IMR-90 (cell line): ENCODE measurements around the gene ZNF620. TPM values are rescaled to one million over a fixed set of nuclear protein-coding genes. Genes with fewer than 3 reads are reported as not detected.

Source experiments
- ATAC-seq: fragments of 200-7000 bp; cut with Tn5 transposase; 2 replicates; pipeline ENCODE4 v1.9.1; 2020; ENCODE audit warnings: low read depth, mild to moderate bottlenecking, moderate library complexity
- BruUV-seq: library from RNA; stranded (reverse); fragments of 400-500 nt; replicated peaks from 2 replicates; lab custom pipeline; 2021; lab: Mats Ljungman, UMichigan
- CTCF ChIA-PET: fragments of 300-600 bp; formaldehyde crosslinking; extraction: SDS; loops from one replicate; lab custom pipeline; 2021; ENCODE audit warnings: antibody characterized with exemption; lab: Yijun Ruan, JAX
- POLR2A ChIA-PET: fragments of 300-600 bp; sonication (Branson Sonifier 250); formaldehyde crosslinking; loops from one replicate; lab custom pipeline; 2022; ENCODE audit warnings: antibody characterized with exemption; ENCODE audit not compliant: unreplicated experiment; lab: Charles Lee
- DNase-seq: peaks from one replicate; pipeline ENCODE4 v3.0.0; 2013
- H2AFZ ChIP-seq: replicated peaks from 2 replicates; pipeline ENCODE3; 2013; ENCODE audit warnings: low read length, mild to moderate bottlenecking; ENCODE audit not compliant: poor library complexity
- H2AK5ac ChIP-seq: 2 replicates; pipeline ENCODE4 v1.6.1; 2013; ENCODE audit warnings: low read depth, low read length, inconsistent platforms
- H2AK9ac ChIP-seq: replicated peaks from 2 replicates; pipeline ENCODE3; 2013; ENCODE audit warnings: mild to moderate bottlenecking, low read depth, low read length, moderate library complexity; ENCODE audit not compliant: poor library complexity
- H2BK120ac ChIP-seq: 2 replicates; pipeline ENCODE4 v1.6.1; 2013; ENCODE audit warnings: low read depth, low read length, inconsistent platforms
- H2BK15ac ChIP-seq: 3 replicates; pipeline ENCODE4 v1.6.1; 2013; ENCODE audit warnings: low read depth, low read length, inconsistent platforms
- H2BK20ac ChIP-seq: 2 replicates; pipeline ENCODE4 v1.6.1; 2013; ENCODE audit warnings: low read depth, mild to moderate bottlenecking, inconsistent platforms, low read length, moderate library complexity
- H2BK5ac ChIP-seq: 2 replicates; pipeline ENCODE4 v1.6.1; 2013; ENCODE audit warnings: mild to moderate bottlenecking, low read depth, low read length, inconsistent platforms; ENCODE audit not compliant: poor library complexity, severe bottlenecking
- H3K14ac ChIP-seq: replicated peaks from 2 replicates; pipeline ENCODE4 v1.6.1; 2013; ENCODE audit warnings: low read depth, low read length, inconsistent platforms
- H3K18ac ChIP-seq: 2 replicates; pipeline ENCODE4 v1.6.1; 2013; ENCODE audit warnings: low read depth, low read length, control low read depth
- H3K23ac ChIP-seq: 2 replicates; pipeline ENCODE4 v1.6.1; 2013; ENCODE audit warnings: low read depth, low read length, inconsistent platforms
- H3K27ac ChIP-seq: 2 replicates; pipeline ENCODE4 v1.5.1; 2013; ENCODE audit warnings: mild to moderate bottlenecking, control low read depth, low read length; ENCODE audit not compliant: insufficient read depth
- H3K27me3 ChIP-seq: 2 replicates; pipeline ENCODE4 v1.6.1; 2013; ENCODE audit warnings: low read length; ENCODE audit not compliant: control insufficient read depth, insufficient read depth
- H3K36me3 ChIP-seq: 2 replicates; pipeline ENCODE4 v1.6.1; 2013; ENCODE audit warnings: low read length, mixed read lengths; ENCODE audit not compliant: control insufficient read depth, insufficient read depth
- H3K4ac ChIP-seq: 2 replicates; pipeline ENCODE4 v1.6.1; 2013; ENCODE audit warnings: low read depth, low read length, inconsistent platforms
- H3K4me1 ChIP-seq: 2 replicates; pipeline ENCODE4 v1.6.1; 2013; ENCODE audit warnings: low read length, mixed read lengths; ENCODE audit not compliant: control insufficient read depth, insufficient read depth
- H3K4me2 ChIP-seq: 2 replicates; pipeline ENCODE4 v1.6.1; 2013; ENCODE audit warnings: low read depth, mild to moderate bottlenecking, control low read depth, low read length, moderate library complexity
- H3K4me3 ChIP-seq: 2 replicates; pipeline ENCODE4 v1.5.1; 2013; ENCODE audit warnings: low read depth, mild to moderate bottlenecking, control low read depth, low read length, moderate library complexity; ENCODE audit not compliant: insufficient read depth
- H3K56ac ChIP-seq: 2 replicates; pipeline ENCODE4 v1.6.1; 2013; ENCODE audit warnings: low read length, inconsistent platforms; ENCODE audit not compliant: insufficient read depth; ENCODE audit errors: extremely low read depth
- H3K79me1 ChIP-seq, 2 experiments: 2 replicates each; pipeline ENCODE4 v1.6.1; 2013; ENCODE audit warnings: low read length in 2 of 2, inconsistent platforms in 1 of 2, low read depth in 1 of 2
- H3K9ac ChIP-seq: 2 replicates; pipeline ENCODE4 v1.6.1; 2013; ENCODE audit warnings: low read depth, low read length, control low read depth
- H3K9me1 ChIP-seq: 2 replicates; pipeline ENCODE4 v1.6.1; 2013; ENCODE audit warnings: low read length, inconsistent platforms; ENCODE audit not compliant: insufficient read depth
- H3K9me3 ChIP-seq: 2 replicates; pipeline ENCODE4 v1.6.1; 2013; ENCODE audit warnings: low read length; ENCODE audit not compliant: control insufficient read depth, insufficient read depth
- H4K20me1 ChIP-seq: 2 replicates; pipeline ENCODE4 v1.6.1; 2013; ENCODE audit warnings: low read length, inconsistent platforms; ENCODE audit not compliant: insufficient read depth
- H4K5ac ChIP-seq: 2 replicates; pipeline ENCODE4 v1.6.1; 2013; ENCODE audit warnings: mild to moderate bottlenecking, low read depth, low read length, control low read depth
- H4K8ac ChIP-seq, 2 experiments: 2 replicates each; pipeline ENCODE4 v1.6.1; 2013; ENCODE audit warnings: low read depth in 2 of 2, low read length in 2 of 2, control low read depth in 1 of 2, inconsistent platforms in 1 of 2
- H4K91ac ChIP-seq: 2 replicates; pipeline ENCODE4 v1.6.1; 2013; ENCODE audit warnings: low read depth, low read length, inconsistent platforms; ENCODE audit not compliant: insufficient read depth
- BHLHE40 ChIP-seq: fragments of 150-350 bp; IDR thresholded peaks from 2 replicates; pipeline ENCODE4 v1.6.1; 2016; ENCODE audit warnings: mild to moderate bottlenecking, low read depth, low read length
- CHD1 ChIP-seq: IDR thresholded peaks from 2 replicates; pipeline ENCODE4 v1.6.1; 2012; ENCODE audit warnings: low read depth, low read length, improper control_type of control experiment
- CTCF ChIP-seq: conservative IDR thresholded peaks from 2 replicates; pipeline ENCODE4 v1.5.1; 2012; ENCODE audit warnings: mild to moderate bottlenecking, low read depth, low read length, improper control_type of control experiment
- FOS ChIP-seq: fragments of 150-350 bp; IDR thresholded peaks from 2 replicates; pipeline ENCODE4 v1.6.1; 2016; ENCODE audit warnings: low read depth, low read length
- MAFK ChIP-seq: IDR thresholded peaks from 2 replicates; pipeline ENCODE4 v1.6.1; 2012; ENCODE audit warnings: low read depth, low read length, improper control_type of control experiment
- MAZ ChIP-seq: IDR thresholded peaks from 2 replicates; pipeline ENCODE4 v1.6.1; 2012; ENCODE audit warnings: low read depth, mild to moderate bottlenecking, low read length, improper control_type of control experiment, moderate library complexity, borderline replicate concordance
- POLR2A ChIP-seq: IDR thresholded peaks from 2 replicates; pipeline ENCODE4 v1.6.1; 2012; ENCODE audit warnings: mild to moderate bottlenecking, low read depth, low read length
- RAD21 ChIP-seq: IDR thresholded peaks from 2 replicates; pipeline ENCODE4 v1.6.1; 2012; ENCODE audit warnings: low read length, improper control_type of control experiment
- RFX5 ChIP-seq: IDR thresholded peaks from 2 replicates; pipeline ENCODE4 v1.8.0; 2012; ENCODE audit warnings: low read depth, mild to moderate bottlenecking, low read length, moderate library complexity
- USF2 ChIP-seq: fragments of 150-350 bp; IDR thresholded peaks from 2 replicates; pipeline ENCODE4 v1.6.1; 2017; ENCODE audit warnings: mild to moderate bottlenecking, antibody characterized with exemption, low read length, low read depth
- WGBS, 2 experiments: methylation state at CpG; one replicate each; pipeline versions ENCODE4 v1.1.5 to v1.1.7; 2013; ENCODE audit warnings: missing lambda C conversion rate in 2 of 2; ENCODE audit not compliant: insufficient read length in 1 of 2; ENCODE audit errors: extremely low coverage in 2 of 2; 5-methylcytosine and 5-hydroxymethylcytosine counted together
- dilution Hi-C: fragments of 300-500 bp; cut with HindIII; formaldehyde crosslinking; loops from one replicate; pipeline ENCODE4 v1.14.3; 2018; ENCODE audit warnings: low sequenced_read_pairs; ENCODE audit not compliant: unreplicated experiment
- in situ Hi-C: fragments of 300-500 bp; cut with MboI; formaldehyde crosslinking; loops from 3 replicates; pipeline ENCODE4 v1.14.3; 2019; ENCODE audit warnings: low sequenced_read_pairs, inconsistent platforms, mixed read lengths
- intact Hi-C: fragments of 100-400 bp; cut with micrococcal nuclease; formaldehyde crosslinking; loops from 2 replicates; pipeline ENCODE4 v1.10.0; 2022
- polyA plus RNA-seq, 3 experiments: library from polyadenylated mRNA; depleted of rRNA; stranded (reverse); fragments of >200 nt; gene quantifications; 2 replicates each; pipeline ENCODE4 v1.2.3, GENCODE V29; 2012; ENCODE audit warnings: low replicate concordance in 1 of 3
- total RNA-seq: library from RNA; depleted of rRNA; stranded (reverse); fragments of >200 nt; gene quantifications from 2 replicates; pipeline ENCODE4 v1.2.3, GENCODE V29; 2012

ZNF620 gene
- total and polyA plus RNA-seq, 2 of the 4 experiments (the other 2 are of a cell fraction): 0.48 to 0.72 TPM

- ATAC-seq (peak; percentile 97), DNase-seq (peak; percentile 70)
- no peak overlapping the region for H3K56ac ChIP-seq
- no peaks in the 10 kb centered on the region for H3K36me3 ChIP-seq
- H3K9me3 ChIP-seq: no peaks in the 10 kb centered on the region; the same call in 1 of the 2 replicates
- no peak overlapping the region for H3K4ac ChIP-seq
- H3K9ac ChIP-seq: no peak overlapping the region
- no peak overlapping the region for H3K27ac ChIP-seq
- no peak overlapping the region for H4K5ac ChIP-seq
- H2BK5ac ChIP-seq: no peak overlapping the region
- no peak overlapping the region for H3K18ac ChIP-seq
- H2BK120ac ChIP-seq: no peak overlapping the region
- no peak overlapping the region for H4K8ac ChIP-seq
- no peak overlapping the region for H3K14ac ChIP-seq
- no peak overlapping the region for H2AK9ac ChIP-seq
- H2BK20ac ChIP-seq: no peak overlapping the region
- H3K4me1 ChIP-seq: no peaks in the 10 kb centered on the region
- H3K79me1 ChIP-seq: no peaks in the 10 kb centered on the region
- H2AK5ac ChIP-seq: no peak overlapping the region
- intact Hi-C loops: no loop called here
- H3K23ac ChIP-seq: no peak overlapping the region
- H3K9me1 ChIP-seq: no peaks in the 10 kb centered on the region
- H3K4me3 ChIP-seq: no peak overlapping the region
- WGBS, 2 experiments: no CpG with 5 or more reads among the region's 1 CpG
- no peak overlapping the region for H2BK15ac ChIP-seq
- dilution Hi-C loops: no loop called here
- no peaks in the 10 kb centered on the region for H4K20me1 ChIP-seq
- POLR2A ChIA-PET: no interaction called here
- in situ Hi-C loops: no loop called here
- no peaks in the 10 kb centered on the region for H3K27me3 ChIP-seq
- CTCF ChIA-PET: no interaction called here
- TF ChIP-seq FOS (no peak), CTCF (no peak), RFX5 (no peak), RAD21 (no peak), MAFK (no peak), CHD1 (no peak), MAZ (no peak), BHLHE40 (no peak), USF2 (no peak), POLR2A (no peak)
- no peak overlapping the region for H2AFZ ChIP-seq
- no peak overlapping the region for H4K91ac ChIP-seq
- no TSS peak for BruUV-seq
- H3K4me2 ChIP-seq: no peak overlapping the region
Observed at GRCh38 chr3:40546816-40547215, 41.0 kb downstream of the ZNF620 start.
